Measurements from ENCODE around the gene CRTC3.

Gene CRTC3

DNA sequence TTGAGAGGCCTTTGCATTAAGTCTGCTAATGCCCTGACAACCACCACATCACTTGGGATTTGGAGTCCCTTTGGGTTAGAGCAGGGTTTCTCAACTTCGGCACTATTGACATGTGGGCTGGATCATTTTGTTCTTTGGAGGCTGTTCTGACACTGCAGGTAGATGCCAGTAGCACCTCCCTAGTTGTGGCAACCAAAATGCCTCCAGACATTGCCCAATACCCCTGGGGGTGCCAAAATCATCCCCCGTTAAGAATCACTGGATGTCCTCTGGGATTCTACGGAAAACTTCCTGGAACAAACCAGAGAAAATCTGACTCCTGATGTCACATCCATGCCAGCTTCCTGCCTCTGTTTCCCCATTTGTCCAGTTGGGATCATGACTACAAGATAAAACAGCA is 150.2 kb downstream of the CRTC3 start:
- no peak for TF ChIP-seq POLR2AphosphoS5 (IDR thresholded peaks at IDR 0.05; ENCODE audit: low read depth, low read length)
- TF ChIP-seq, protein P1, sequence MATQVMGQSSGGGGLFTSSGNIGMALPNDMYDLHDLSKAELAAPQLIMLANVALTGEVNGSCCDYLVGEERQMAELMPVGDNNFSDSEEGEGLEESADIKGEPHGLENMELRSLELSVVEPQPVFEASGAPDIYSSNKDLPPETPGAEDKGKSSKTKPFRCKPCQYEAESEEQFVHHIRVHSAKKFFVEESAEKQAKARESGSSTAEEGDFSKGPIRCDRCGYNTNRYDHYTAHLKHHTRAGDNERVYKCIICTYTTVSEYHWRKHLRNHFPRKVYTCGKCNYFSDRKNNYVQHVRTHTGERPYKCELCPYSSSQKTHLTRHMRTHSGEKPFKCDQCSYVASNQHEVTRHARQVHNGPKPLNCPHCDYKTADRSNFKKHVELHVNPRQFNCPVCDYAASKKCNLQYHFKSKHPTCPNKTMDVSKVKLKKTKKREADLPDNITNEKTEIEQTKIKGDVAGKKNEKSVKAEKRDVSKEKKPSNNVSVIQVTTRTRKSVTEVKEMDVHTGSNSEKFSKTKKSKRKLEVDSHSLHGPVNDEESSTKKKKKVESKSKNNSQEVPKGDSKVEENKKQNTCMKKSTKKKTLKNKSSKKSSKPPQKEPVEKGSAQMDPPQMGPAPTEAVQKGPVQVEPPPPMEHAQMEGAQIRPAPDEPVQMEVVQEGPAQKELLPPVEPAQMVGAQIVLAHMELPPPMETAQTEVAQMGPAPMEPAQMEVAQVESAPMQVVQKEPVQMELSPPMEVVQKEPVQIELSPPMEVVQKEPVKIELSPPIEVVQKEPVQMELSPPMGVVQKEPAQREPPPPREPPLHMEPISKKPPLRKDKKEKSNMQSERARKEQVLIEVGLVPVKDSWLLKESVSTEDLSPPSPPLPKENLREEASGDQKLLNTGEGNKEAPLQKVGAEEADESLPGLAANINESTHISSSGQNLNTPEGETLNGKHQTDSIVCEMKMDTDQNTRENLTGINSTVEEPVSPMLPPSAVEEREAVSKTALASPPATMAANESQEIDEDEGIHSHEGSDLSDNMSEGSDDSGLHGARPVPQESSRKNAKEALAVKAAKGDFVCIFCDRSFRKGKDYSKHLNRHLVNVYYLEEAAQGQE (IDR thresholded peaks at IDR 0.05; ENCODE audit: insufficient read depth in 1 of 2, low read depth in 2 of 2, low read length in 2 of 2), result no peak
- TF ChIP-seq FOXP2 (optimal IDR thresholded peaks at IDR 0.05; ENCODE audit: borderline replicate concordance, extremely low read depth, extremely low read length, insufficient read depth), result no peak
- no peak for TF ChIP-seq TAF1 (IDR thresholded peaks at IDR 0.05; ENCODE audit: borderline replicate concordance, insufficient read depth, low read length)
- no peak for TF ChIP-seq SIN3A (IDR thresholded peaks at IDR 0.05; ENCODE audit: borderline replicate concordance, insufficient read depth, low read length)

DNA sequence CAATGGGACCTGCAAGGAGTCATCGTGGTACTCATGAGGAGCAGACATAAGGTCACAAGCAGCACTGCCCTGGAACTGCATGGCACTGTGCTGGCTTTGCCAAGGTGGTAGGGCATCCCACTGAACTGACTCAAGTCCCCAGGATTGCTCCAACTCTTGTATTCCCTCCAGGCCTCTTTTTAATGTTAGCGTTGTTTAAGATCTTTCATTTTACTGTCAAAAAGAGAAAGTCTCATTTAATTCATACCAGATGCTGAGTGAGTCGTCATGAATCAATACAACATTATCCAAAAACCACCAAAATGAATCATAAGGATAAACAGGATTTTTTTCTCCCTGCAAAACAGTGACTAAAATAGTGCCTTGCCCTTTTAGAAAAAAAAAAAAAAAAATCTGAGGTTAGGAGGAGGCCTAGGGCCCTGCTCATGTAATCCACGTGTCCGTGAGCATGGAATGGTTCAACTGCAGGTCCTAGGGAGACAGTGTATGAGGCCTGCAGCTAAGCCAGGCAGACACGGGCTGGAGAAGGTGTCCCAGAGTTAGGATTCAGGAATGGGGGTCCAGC is 150.7 kb downstream of the CRTC3 start:
- no peak for TF ChIP-seq TAF1 (IDR thresholded peaks at IDR 0.05; ENCODE audit: borderline replicate concordance, insufficient read depth, low read length)
- TF ChIP-seq POLR2AphosphoS5 (IDR thresholded peaks at IDR 0.05; ENCODE audit: low read depth, low read length), result no peak
- TF ChIP-seq, protein P1 (IDR thresholded peaks at IDR 0.05; ENCODE audit: insufficient read depth in 1 of 2, low read depth in 2 of 2, low read length in 2 of 2), result no peak
- TF ChIP-seq FOXP2 (optimal IDR thresholded peaks at IDR 0.05; ENCODE audit: borderline replicate concordance, extremely low read depth, extremely low read length, insufficient read depth), result no peak
- TF ChIP-seq SIN3A (IDR thresholded peaks at IDR 0.05; ENCODE audit: borderline replicate concordance, insufficient read depth, low read length), result no peak

- TF ChIP-seq FOXP2 (optimal IDR thresholded peaks at IDR 0.05; ENCODE audit: borderline replicate concordance, extremely low read depth, extremely low read length, insufficient read depth) (no peak), TAF1 (IDR thresholded peaks at IDR 0.05; ENCODE audit: borderline replicate concordance, insufficient read depth, low read length) (no peak), SIN3A (IDR thresholded peaks at IDR 0.05; ENCODE audit: borderline replicate concordance, insufficient read depth, low read length) (no peak), POLR2AphosphoS5 (IDR thresholded peaks at IDR 0.05; ENCODE audit: low read depth, low read length) (no peak)
- TF ChIP-seq, protein P1 (IDR thresholded peaks at IDR 0.05; ENCODE audit: insufficient read depth in 1 of 2, low read depth in 2 of 2, low read length in 2 of 2), result no peak
Measured at GRCh38 chr15:90681056-90681455, 151.3 kb downstream of the CRTC3 start.

DNA sequence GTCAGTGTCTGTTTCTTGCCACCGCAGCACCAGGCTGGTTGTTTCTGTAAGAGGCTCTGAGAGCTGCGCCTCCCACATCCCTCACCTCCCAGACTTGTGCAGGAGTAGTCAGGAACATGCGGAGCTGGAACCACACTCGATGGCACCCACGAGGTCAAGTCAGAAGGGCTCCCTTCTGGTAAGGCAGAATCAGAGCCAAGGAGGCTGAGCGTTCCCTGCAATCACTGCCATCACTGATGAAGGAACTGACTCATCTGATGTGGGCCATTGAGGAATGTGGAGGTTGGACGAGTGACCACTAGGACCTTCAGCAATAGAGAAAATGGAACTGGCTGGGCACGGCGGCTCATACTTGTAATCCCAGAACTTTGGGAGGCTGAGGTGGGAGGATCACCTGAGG is 151.8 kb downstream of the CRTC3 start:
- TF ChIP-seq TAF1 (IDR thresholded peaks at IDR 0.05; ENCODE audit: borderline replicate concordance, insufficient read depth, low read length) (no peak), POLR2AphosphoS5 (IDR thresholded peaks at IDR 0.05; ENCODE audit: low read depth, low read length) (no peak)
- TF ChIP-seq, protein P1 (IDR thresholded peaks at IDR 0.05; ENCODE audit: insufficient read depth in 1 of 2, low read depth in 2 of 2, low read length in 2 of 2), result no peak

- TF ChIP-seq SIN3A (IDR thresholded peaks at IDR 0.05; ENCODE audit: borderline replicate concordance, insufficient read depth, low read length), result no peak
- TF ChIP-seq POLR2AphosphoS5 (IDR thresholded peaks at IDR 0.05; ENCODE audit: low read depth, low read length), result no peak
- TF ChIP-seq, protein P1 (IDR thresholded peaks at IDR 0.05; ENCODE audit: insufficient read depth in 1 of 2, low read depth in 2 of 2, low read length in 2 of 2), result no peak
- TF ChIP-seq FOXP2 (optimal IDR thresholded peaks at IDR 0.05; ENCODE audit: borderline replicate concordance, extremely low read depth, extremely low read length, insufficient read depth), result no peak
- TF ChIP-seq TAF1 (IDR thresholded peaks at IDR 0.05; ENCODE audit: borderline replicate concordance, insufficient read depth, low read length), result no peak
Measured at GRCh38 chr15:90683371-90683770, 153.6 kb downstream of the CRTC3 start.

All from PFSK-1 (cell line).